ENCODE measurements around the gene NOX4.

Gene NOX4

GRCh38 chr11:89504270-89504669, 13.1 kb upstream of the NOX4 start:
- no peaks in the 10 kb centered on the region for H3K27me3 ChIP-seq (ENCODE audit: insufficient read depth, poor library complexity, severe bottlenecking)
- no peak for DNase-seq (ENCODE audit: low read depth in 1 of 2, low spot score in 1 of 2)
- TF ChIP-seq CTCF (IDR thresholded peaks at IDR 0.05; ENCODE audit: insufficient read depth, low read length) (no peak), GABPA (IDR thresholded peaks at IDR 0.05; ENCODE audit: low read depth) (no peak), SPI1 (IDR thresholded peaks at IDR 0.05; ENCODE audit: borderline replicate concordance, low read depth) (no peak), REST (IDR thresholded peaks at IDR 0.05; ENCODE audit: insufficient replicate concordance, low read depth) (no peak), POLR2AphosphoS5 (IDR thresholded peaks at IDR 0.05; ENCODE audit: low read depth) (no peak)
- no peak overlapping the region for H3K27ac ChIP-seq (replicated peaks)
- no peak overlapping the region for H3K4me3 ChIP-seq (replicated peaks; ENCODE audit: insufficient read depth, low read length)

- no peak for DNase-seq (ENCODE audit: low read depth in 1 of 2, low spot score in 1 of 2)
- Histone ChIP-seq H3K4me3 (replicated peaks; ENCODE audit: insufficient read depth, low read length) (no peak overlapping the region), H3K27me3 (ENCODE audit: insufficient read depth, poor library complexity, severe bottlenecking) (no peaks in the 10 kb centered on the region), H3K27ac (replicated peaks) (no peak overlapping the region)
- TF ChIP-seq SPI1 (IDR thresholded peaks at IDR 0.05; ENCODE audit: borderline replicate concordance, low read depth) (no peak), CTCF (IDR thresholded peaks at IDR 0.05; ENCODE audit: insufficient read depth, low read length) (no peak)
Observed at GRCh38 chr11:89503422-89503821, 12.2 kb upstream of the NOX4 start.

- TF ChIP-seq POLR2AphosphoS5 (IDR thresholded peaks at IDR 0.05; ENCODE audit: low read depth) (no peak), SPI1 (IDR thresholded peaks at IDR 0.05; ENCODE audit: borderline replicate concordance, low read depth) (no peak), REST (IDR thresholded peaks at IDR 0.05; ENCODE audit: insufficient replicate concordance, low read depth) (no peak), CTCF (IDR thresholded peaks at IDR 0.05; ENCODE audit: insufficient read depth, low read length) (no peak), GABPA (IDR thresholded peaks at IDR 0.05; ENCODE audit: low read depth) (no peak)
- no peaks in the 10 kb centered on the region for H3K27me3 ChIP-seq (ENCODE audit: insufficient read depth, poor library complexity, severe bottlenecking)
- DNase-seq (ENCODE audit: low read depth in 1 of 2, low spot score in 1 of 2): no peak
- no peak overlapping the region for H3K4me3 ChIP-seq (replicated peaks; ENCODE audit: insufficient read depth, low read length)
- no peak overlapping the region for H3K27ac ChIP-seq (replicated peaks)
Observed at GRCh38 chr11:89502301-89502700, 11.1 kb upstream of the NOX4 start.

- Histone ChIP-seq H3K27ac (replicated peaks) (no peak overlapping the region), H3K27me3 (ENCODE audit: insufficient read depth, poor library complexity, severe bottlenecking) (no peaks in the 10 kb centered on the region), H3K4me3 (replicated peaks; ENCODE audit: insufficient read depth, low read length) (no peak overlapping the region)
- DNase-seq (ENCODE audit: low read depth in 1 of 2, low spot score in 1 of 2): no peak
- no peak for TF ChIP-seq CTCF (IDR thresholded peaks at IDR 0.05; ENCODE audit: insufficient read depth, low read length)
- no peak for TF ChIP-seq POLR2AphosphoS5 (IDR thresholded peaks at IDR 0.05; ENCODE audit: low read depth)
- no peak for TF ChIP-seq REST (IDR thresholded peaks at IDR 0.05; ENCODE audit: insufficient replicate concordance, low read depth)
- no peak for TF ChIP-seq GABPA (IDR thresholded peaks at IDR 0.05; ENCODE audit: low read depth)
- no peak for TF ChIP-seq SPI1 (IDR thresholded peaks at IDR 0.05; ENCODE audit: borderline replicate concordance, low read depth)
Observed at GRCh38 chr11:89500336-89500735, 9.2 kb upstream of the NOX4 start.

Data from HL-60 (cell line).